IMR-90 (cell line): ENCODE data around the gene SYT2. TPM values are rescaled to one million over a fixed set of nuclear protein-coding genes. Genes with fewer than 3 reads are reported as not detected.

Experiments used
- ATAC-seq: fragments of 200-7000 bp; cut with Tn5 transposase; 2 replicates; pipeline ENCODE4 v1.9.1; 2020; ENCODE audit warnings: low read depth, mild to moderate bottlenecking, moderate library complexity
- BruUV-seq: library from RNA; stranded (reverse); fragments of 400-500 nt; replicated peaks from 2 replicates; lab custom pipeline; 2021; lab: Mats Ljungman, UMichigan
- CTCF ChIA-PET: fragments of 300-600 bp; formaldehyde crosslinking; extraction: SDS; loops from one replicate; lab custom pipeline; 2021; ENCODE audit warnings: antibody characterized with exemption; lab: Yijun Ruan, JAX
- POLR2A ChIA-PET: fragments of 300-600 bp; sonication (Branson Sonifier 250); formaldehyde crosslinking; loops from one replicate; lab custom pipeline; 2022; ENCODE audit warnings: antibody characterized with exemption; ENCODE audit not compliant: unreplicated experiment; lab: Charles Lee
- DNase-seq: peaks from one replicate; pipeline ENCODE4 v3.0.0; 2013
- H2AFZ ChIP-seq: replicated peaks from 2 replicates; pipeline ENCODE3; 2013; ENCODE audit warnings: low read length, mild to moderate bottlenecking; ENCODE audit not compliant: poor library complexity
- H2AK5ac ChIP-seq: 2 replicates; pipeline ENCODE4 v1.6.1; 2013; ENCODE audit warnings: low read depth, low read length, inconsistent platforms
- H2AK9ac ChIP-seq: replicated peaks from 2 replicates; pipeline ENCODE3; 2013; ENCODE audit warnings: mild to moderate bottlenecking, low read depth, low read length, moderate library complexity; ENCODE audit not compliant: poor library complexity
- H2BK120ac ChIP-seq: 2 replicates; pipeline ENCODE4 v1.6.1; 2013; ENCODE audit warnings: low read depth, low read length, inconsistent platforms
- H2BK15ac ChIP-seq: 3 replicates; pipeline ENCODE4 v1.6.1; 2013; ENCODE audit warnings: low read depth, low read length, inconsistent platforms
- H2BK20ac ChIP-seq: 2 replicates; pipeline ENCODE4 v1.6.1; 2013; ENCODE audit warnings: low read depth, mild to moderate bottlenecking, inconsistent platforms, low read length, moderate library complexity
- H2BK5ac ChIP-seq: 2 replicates; pipeline ENCODE4 v1.6.1; 2013; ENCODE audit warnings: mild to moderate bottlenecking, low read depth, low read length, inconsistent platforms; ENCODE audit not compliant: poor library complexity, severe bottlenecking
- H3K14ac ChIP-seq: replicated peaks from 2 replicates; pipeline ENCODE4 v1.6.1; 2013; ENCODE audit warnings: low read depth, low read length, inconsistent platforms
- H3K18ac ChIP-seq: 2 replicates; pipeline ENCODE4 v1.6.1; 2013; ENCODE audit warnings: low read depth, low read length, control low read depth
- H3K23ac ChIP-seq: 2 replicates; pipeline ENCODE4 v1.6.1; 2013; ENCODE audit warnings: low read depth, low read length, inconsistent platforms
- H3K27ac ChIP-seq: 2 replicates; pipeline ENCODE4 v1.5.1; 2013; ENCODE audit warnings: mild to moderate bottlenecking, control low read depth, low read length; ENCODE audit not compliant: insufficient read depth
- H3K27me3 ChIP-seq: 2 replicates; pipeline ENCODE4 v1.6.1; 2013; ENCODE audit warnings: low read length; ENCODE audit not compliant: control insufficient read depth, insufficient read depth
- H3K36me3 ChIP-seq: 2 replicates; pipeline ENCODE4 v1.6.1; 2013; ENCODE audit warnings: low read length, mixed read lengths; ENCODE audit not compliant: control insufficient read depth, insufficient read depth
- H3K4ac ChIP-seq: 2 replicates; pipeline ENCODE4 v1.6.1; 2013; ENCODE audit warnings: low read depth, low read length, inconsistent platforms
- H3K4me1 ChIP-seq: 2 replicates; pipeline ENCODE4 v1.6.1; 2013; ENCODE audit warnings: low read length, mixed read lengths; ENCODE audit not compliant: control insufficient read depth, insufficient read depth
- H3K4me2 ChIP-seq: 2 replicates; pipeline ENCODE4 v1.6.1; 2013; ENCODE audit warnings: low read depth, mild to moderate bottlenecking, control low read depth, low read length, moderate library complexity
- H3K4me3 ChIP-seq: 2 replicates; pipeline ENCODE4 v1.5.1; 2013; ENCODE audit warnings: low read depth, mild to moderate bottlenecking, control low read depth, low read length, moderate library complexity; ENCODE audit not compliant: insufficient read depth
- H3K56ac ChIP-seq: 2 replicates; pipeline ENCODE4 v1.6.1; 2013; ENCODE audit warnings: low read length, inconsistent platforms; ENCODE audit not compliant: insufficient read depth; ENCODE audit errors: extremely low read depth
- H3K79me1 ChIP-seq, 2 experiments: 2 replicates each; pipeline ENCODE4 v1.6.1; 2013; ENCODE audit warnings: low read length in 2 of 2, inconsistent platforms in 1 of 2, low read depth in 1 of 2
- H3K9ac ChIP-seq: 2 replicates; pipeline ENCODE4 v1.6.1; 2013; ENCODE audit warnings: low read depth, low read length, control low read depth
- H3K9me1 ChIP-seq: 2 replicates; pipeline ENCODE4 v1.6.1; 2013; ENCODE audit warnings: low read length, inconsistent platforms; ENCODE audit not compliant: insufficient read depth
- H3K9me3 ChIP-seq: 2 replicates; pipeline ENCODE4 v1.6.1; 2013; ENCODE audit warnings: low read length; ENCODE audit not compliant: control insufficient read depth, insufficient read depth
- H4K20me1 ChIP-seq: 2 replicates; pipeline ENCODE4 v1.6.1; 2013; ENCODE audit warnings: low read length, inconsistent platforms; ENCODE audit not compliant: insufficient read depth
- H4K5ac ChIP-seq: 2 replicates; pipeline ENCODE4 v1.6.1; 2013; ENCODE audit warnings: mild to moderate bottlenecking, low read depth, low read length, control low read depth
- H4K8ac ChIP-seq, 2 experiments: 2 replicates each; pipeline ENCODE4 v1.6.1; 2013; ENCODE audit warnings: low read depth in 2 of 2, low read length in 2 of 2, control low read depth in 1 of 2, inconsistent platforms in 1 of 2
- H4K91ac ChIP-seq: 2 replicates; pipeline ENCODE4 v1.6.1; 2013; ENCODE audit warnings: low read depth, low read length, inconsistent platforms; ENCODE audit not compliant: insufficient read depth
- BHLHE40 ChIP-seq: fragments of 150-350 bp; IDR thresholded peaks from 2 replicates; pipeline ENCODE4 v1.6.1; 2016; ENCODE audit warnings: mild to moderate bottlenecking, low read depth, low read length
- CEBPB ChIP-seq: IDR thresholded peaks from 2 replicates; pipeline ENCODE4 v1.6.1; 2012; ENCODE audit warnings: low read depth, low read length, improper control_type of control experiment
- CHD1 ChIP-seq: IDR thresholded peaks from 2 replicates; pipeline ENCODE4 v1.6.1; 2012; ENCODE audit warnings: low read depth, low read length, improper control_type of control experiment
- CTCF ChIP-seq: conservative IDR thresholded peaks from 2 replicates; pipeline ENCODE4 v1.5.1; 2012; ENCODE audit warnings: mild to moderate bottlenecking, low read depth, low read length, improper control_type of control experiment
- ELK1 ChIP-seq: fragments of 150-350 bp; IDR thresholded peaks from 2 replicates; pipeline ENCODE4 v1.6.1; 2016; ENCODE audit warnings: low read depth, mild to moderate bottlenecking, low read length, moderate library complexity, borderline replicate concordance
- FOS ChIP-seq: fragments of 150-350 bp; IDR thresholded peaks from 2 replicates; pipeline ENCODE4 v1.6.1; 2016; ENCODE audit warnings: low read depth, low read length
- MAFK ChIP-seq: IDR thresholded peaks from 2 replicates; pipeline ENCODE4 v1.6.1; 2012; ENCODE audit warnings: low read depth, low read length, improper control_type of control experiment
- MAZ ChIP-seq: IDR thresholded peaks from 2 replicates; pipeline ENCODE4 v1.6.1; 2012; ENCODE audit warnings: low read depth, mild to moderate bottlenecking, low read length, improper control_type of control experiment, moderate library complexity, borderline replicate concordance
- MXI1 ChIP-seq: IDR thresholded peaks from 2 replicates; pipeline ENCODE4 v1.6.1; 2012; ENCODE audit warnings: low read depth, mild to moderate bottlenecking, low read length, moderate library complexity, borderline replicate concordance
- NFE2L2 ChIP-seq: fragments of 150-350 bp; IDR thresholded peaks from 2 replicates; pipeline ENCODE4 v1.6.1; 2016; ENCODE audit warnings: low read depth, mild to moderate bottlenecking, low read length
- POLR2A ChIP-seq: IDR thresholded peaks from 2 replicates; pipeline ENCODE4 v1.6.1; 2012; ENCODE audit warnings: mild to moderate bottlenecking, low read depth, low read length
- RAD21 ChIP-seq: IDR thresholded peaks from 2 replicates; pipeline ENCODE4 v1.6.1; 2012; ENCODE audit warnings: low read length, improper control_type of control experiment
- RCOR1 ChIP-seq: IDR thresholded peaks from 2 replicates; pipeline ENCODE4 v1.6.1; 2012; ENCODE audit warnings: mild to moderate bottlenecking, low read length, improper control_type of control experiment; ENCODE audit not compliant: insufficient replicate concordance
- RFX5 ChIP-seq: IDR thresholded peaks from 2 replicates; pipeline ENCODE4 v1.8.0; 2012; ENCODE audit warnings: low read depth, mild to moderate bottlenecking, low read length, moderate library complexity
- SMC3 ChIP-seq: fragments of 150-350 bp; IDR thresholded peaks from 2 replicates; pipeline ENCODE4 v1.6.1; 2016; ENCODE audit warnings: low read depth, mild to moderate bottlenecking, antibody characterized with exemption, low read length, moderate library complexity
- USF2 ChIP-seq: fragments of 150-350 bp; IDR thresholded peaks from 2 replicates; pipeline ENCODE4 v1.6.1; 2017; ENCODE audit warnings: mild to moderate bottlenecking, antibody characterized with exemption, low read length, low read depth
- WGBS, 2 experiments: methylation state at CpG; one replicate each; pipeline versions ENCODE4 v1.1.5 to v1.1.7; 2013; ENCODE audit warnings: missing lambda C conversion rate in 2 of 2; ENCODE audit not compliant: insufficient read length in 1 of 2; ENCODE audit errors: extremely low coverage in 2 of 2; 5-methylcytosine and 5-hydroxymethylcytosine counted together
- dilution Hi-C: fragments of 300-500 bp; cut with HindIII; formaldehyde crosslinking; loops from one replicate; pipeline ENCODE4 v1.14.3; 2018; ENCODE audit warnings: low sequenced_read_pairs; ENCODE audit not compliant: unreplicated experiment
- in situ Hi-C: fragments of 300-500 bp; cut with MboI; formaldehyde crosslinking; loops from 3 replicates; pipeline ENCODE4 v1.14.3; 2019; ENCODE audit warnings: low sequenced_read_pairs, inconsistent platforms, mixed read lengths
- intact Hi-C: fragments of 100-400 bp; cut with micrococcal nuclease; formaldehyde crosslinking; loops from 2 replicates; pipeline ENCODE4 v1.10.0; 2022
- polyA plus RNA-seq, 3 experiments: library from polyadenylated mRNA; depleted of rRNA; stranded (reverse); fragments of >200 nt; gene quantifications; 2 replicates each; pipeline ENCODE4 v1.2.3, GENCODE V29; 2012; ENCODE audit warnings: low replicate concordance in 1 of 3
- total RNA-seq: library from RNA; depleted of rRNA; stranded (reverse); fragments of >200 nt; gene quantifications from 2 replicates; pipeline ENCODE4 v1.2.3, GENCODE V29; 2012

Gene SYT2
- total and polyA plus RNA-seq, 2 of the 4 experiments (the other 2 are of a cell fraction): under 0.01 TPM

GRCh38 chr1:202619505-202619904 is 90.7 kb downstream of the SYT2 start:
- Histone ChIP-seq H3K9ac (no peak overlapping the region), H3K14ac (no peak overlapping the region), H3K9me1 (peaks cover 40% of the 10 kb centered on the region), H3K4me1 (peaks cover 33% of the 10 kb centered on the region), H3K36me3 (no peaks in the 10 kb centered on the region), H4K91ac (no peak overlapping the region), H3K79me1 (peaks cover 0 to 3% of the 10 kb centered on the region in 2 experiments; a peak in 1 of 4 replicates), H3K23ac (no peak overlapping the region), H4K8ac (no peak overlapping the region), H2BK120ac (no peak overlapping the region), H4K20me1 (no peaks in the 10 kb centered on the region), H3K4me3 (no peak overlapping the region), H2BK15ac (no peak overlapping the region; the same call in 2 of the 3 replicates), H2AFZ (no peak overlapping the region), H3K4me2 (no peak overlapping the region), H3K4ac (no peak overlapping the region), H2AK9ac (no peak overlapping the region), H3K18ac (no peak overlapping the region), H2BK20ac (no peak overlapping the region), H3K9me3 (no peaks in the 10 kb centered on the region; the same call in 1 of the 2 replicates), H4K5ac (no peak overlapping the region), H2AK5ac (peak overlapping the region; percentile 51; the same call in 1 of the 2 replicates), H3K56ac (no peak overlapping the region), H3K27me3 (no peaks in the 10 kb centered on the region), H3K27ac (no peak overlapping the region), H2BK5ac (no peak overlapping the region)
- 86% methylated on average over 1 of the region's 2 CpGs; no CpG with 5 or more reads in 1 of the 2 experiments for WGBS, 2 experiments
- POLR2A ChIA-PET: no interaction called here
- in situ Hi-C loops (loop anchor here (10.0 kb wide), 1 partner anchor 275 kb away; the partner anchor contains the start of genes PPP1R12B and UBE2T), dilution Hi-C loops (no loop called here), intact Hi-C loops (no loop called here)
- DNase-seq: no peak
- no peak for ATAC-seq
- no TSS peak for BruUV-seq
- CTCF ChIA-PET: no interaction called here
- TF ChIP-seq ELK1 (no peak), CHD1 (no peak), BHLHE40 (no peak), RAD21 (no peak), SMC3 (no peak), NFE2L2 (no peak), MAZ (no peak), MXI1 (no peak), RFX5 (no peak), MAFK (no peak), USF2 (no peak), RCOR1 (no peak), POLR2A (no peak), FOS (no peak), CEBPB (no peak), CTCF (no peak)
